ENCODE data around the gene CTSF. TPM values are rescaled to one million over a fixed set of nuclear protein-coding genes. Genes with fewer than 3 reads are reported as not detected.

The CTSF gene
- total and polyA plus RNA-seq, 4 donors: 6.6 to 39.6 (median 7.9) TPM

DNA sequence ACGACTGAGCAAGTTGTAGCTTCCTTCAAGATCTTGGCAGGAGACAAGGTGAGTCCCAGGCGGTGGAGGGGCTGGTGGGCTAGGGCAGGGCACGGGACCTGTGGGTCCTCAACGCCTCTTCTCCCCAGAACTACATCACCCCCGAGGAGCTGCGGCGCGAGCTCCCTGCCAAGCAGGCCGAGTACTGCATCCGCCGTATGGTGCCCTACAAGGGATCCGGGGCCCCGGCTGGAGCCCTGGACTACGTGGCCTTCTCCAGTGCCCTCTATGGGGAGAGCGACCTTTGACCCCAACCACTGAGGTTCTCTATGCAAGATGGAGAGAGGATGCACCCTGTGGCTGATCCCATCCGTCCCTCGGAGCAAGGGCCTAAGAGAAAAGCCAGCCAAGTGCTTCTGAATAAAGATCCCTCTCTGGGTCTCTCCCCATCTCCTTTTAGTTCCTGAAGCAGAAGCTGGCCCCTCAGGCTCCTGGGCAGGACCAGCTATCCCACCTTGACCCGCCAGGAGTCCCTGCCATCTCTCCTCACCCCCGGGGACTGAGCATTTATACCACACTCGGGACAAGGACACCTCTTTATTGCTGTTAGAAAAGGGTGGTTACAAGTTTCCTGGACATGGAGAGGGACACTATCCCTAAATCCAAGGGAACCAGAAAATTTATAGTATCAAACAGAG lies 5.4 kb downstream of the CTSF start:
- DNase-seq: no peak
- no peaks in the 10 kb centered on the region for H3K9me3 ChIP-seq (ENCODE audit: control insufficient read depth in 4 of 4, insufficient read depth in 3 of 4, low read length in 3 of 4)
- H3K27ac ChIP-seq (ENCODE audit: low read depth in 1 of 2, low read length in 1 of 2): no peak overlapping the region
- H3K36me3 ChIP-seq (ENCODE audit: control insufficient read depth in 4 of 4, insufficient read depth in 4 of 4, low read length in 4 of 4): peaks cover 0 to 2% (median 0%) of the 10 kb centered on the region in 4 donors
- no peak overlapping the region for H3K9ac ChIP-seq (ENCODE audit: insufficient read depth in 1 of 2, low read length in 2 of 2)
- 92 to 94% methylated on average over 20 of the region's 20 CpGs for WGBS, 2 donors
- no peak for ATAC-seq (ENCODE audit: insufficient read depth, low FRiP score)
- H3K27me3 ChIP-seq (ENCODE audit: control insufficient read depth in 3 of 3, insufficient read depth in 3 of 3, low read length in 2 of 3): peaks cover 0 to 9% (median 8%) of the 10 kb centered on the region in 3 donors
- TF ChIP-seq, protein P1, sequence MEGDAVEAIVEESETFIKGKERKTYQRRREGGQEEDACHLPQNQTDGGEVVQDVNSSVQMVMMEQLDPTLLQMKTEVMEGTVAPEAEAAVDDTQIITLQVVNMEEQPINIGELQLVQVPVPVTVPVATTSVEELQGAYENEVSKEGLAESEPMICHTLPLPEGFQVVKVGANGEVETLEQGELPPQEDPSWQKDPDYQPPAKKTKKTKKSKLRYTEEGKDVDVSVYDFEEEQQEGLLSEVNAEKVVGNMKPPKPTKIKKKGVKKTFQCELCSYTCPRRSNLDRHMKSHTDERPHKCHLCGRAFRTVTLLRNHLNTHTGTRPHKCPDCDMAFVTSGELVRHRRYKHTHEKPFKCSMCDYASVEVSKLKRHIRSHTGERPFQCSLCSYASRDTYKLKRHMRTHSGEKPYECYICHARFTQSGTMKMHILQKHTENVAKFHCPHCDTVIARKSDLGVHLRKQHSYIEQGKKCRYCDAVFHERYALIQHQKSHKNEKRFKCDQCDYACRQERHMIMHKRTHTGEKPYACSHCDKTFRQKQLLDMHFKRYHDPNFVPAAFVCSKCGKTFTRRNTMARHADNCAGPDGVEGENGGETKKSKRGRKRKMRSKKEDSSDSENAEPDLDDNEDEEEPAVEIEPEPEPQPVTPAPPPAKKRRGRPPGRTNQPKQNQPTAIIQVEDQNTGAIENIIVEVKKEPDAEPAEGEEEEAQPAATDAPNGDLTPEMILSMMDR (IDR thresholded peaks at IDR 0.05; ENCODE audit: control extremely low read depth, extremely low read depth): no peak
- H3K4me3 ChIP-seq: no peak overlapping the region
- peaks cover 0 to 8% (median 0%) of the 10 kb centered on the region in 5 donors for H3K4me1 ChIP-seq (ENCODE audit: control insufficient read depth in 5 of 5, insufficient read depth in 5 of 5, low read length in 5 of 5)

- peaks cover 0 to 15% (median 12%) of the 10 kb centered on the region in 3 donors for H3K27me3 ChIP-seq (ENCODE audit: control insufficient read depth in 3 of 3, insufficient read depth in 3 of 3, low read length in 2 of 3)
- H3K9me3 ChIP-seq (ENCODE audit: control insufficient read depth in 4 of 4, insufficient read depth in 3 of 4, low read length in 3 of 4): no peaks in the 10 kb centered on the region
- no peak overlapping the region for H3K9ac ChIP-seq (ENCODE audit: insufficient read depth in 1 of 2, low read length in 2 of 2)
- peaks cover 0 to 2% (median 0%) of the 10 kb centered on the region in 4 donors for H3K36me3 ChIP-seq (ENCODE audit: control insufficient read depth in 4 of 4, insufficient read depth in 4 of 4, low read length in 4 of 4)
- no peak for DNase-seq
- no peak for ATAC-seq (ENCODE audit: insufficient read depth, low FRiP score)
- TF ChIP-seq, protein P1 (IDR thresholded peaks at IDR 0.05; ENCODE audit: control extremely low read depth, extremely low read depth): no peak
- H3K27ac ChIP-seq (ENCODE audit: low read depth in 1 of 2, low read length in 1 of 2): no peak overlapping the region
- H3K4me1 ChIP-seq (ENCODE audit: control insufficient read depth in 5 of 5, insufficient read depth in 5 of 5, low read length in 5 of 5): peaks cover 0 to 4% (median 0%) of the 10 kb centered on the region in 5 donors
- no peak overlapping the region for H3K4me3 ChIP-seq
- 74 to 85% methylated on average over 2 of the region's 2 CpGs for WGBS, 2 donors
Observed at GRCh38 chr11:66562275-66562674, 6.1 kb downstream of the CTSF start.

DNA sequence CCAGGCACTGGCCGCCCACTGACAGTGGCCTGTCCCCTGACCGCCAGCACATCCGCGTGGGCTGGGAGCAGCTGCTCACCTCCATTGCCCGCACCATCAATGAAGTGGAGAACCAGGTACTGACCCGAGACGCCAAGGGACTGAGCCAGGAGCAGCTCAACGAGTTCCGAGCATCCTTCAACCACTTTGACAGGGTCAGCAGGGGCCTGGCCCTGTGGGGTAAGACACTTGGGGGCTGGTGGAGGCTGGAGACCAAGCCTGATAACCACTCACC lies 6.5 kb downstream of the CTSF start:
- H3K27ac ChIP-seq (ENCODE audit: low read depth in 1 of 2, low read length in 1 of 2): no peak overlapping the region
- TF ChIP-seq, protein P1 (IDR thresholded peaks at IDR 0.05; ENCODE audit: control extremely low read depth, extremely low read depth): no peak
- H3K9me3 ChIP-seq (ENCODE audit: control insufficient read depth in 4 of 4, insufficient read depth in 3 of 4, low read length in 3 of 4): no peaks in the 10 kb centered on the region
- no peak overlapping the region for H3K4me3 ChIP-seq
- no peak overlapping the region for H3K9ac ChIP-seq (ENCODE audit: insufficient read depth in 1 of 2, low read length in 2 of 2)
- ATAC-seq (ENCODE audit: insufficient read depth, low FRiP score): no peak
- peaks cover 0 to 15% (median 12%) of the 10 kb centered on the region in 3 donors for H3K27me3 ChIP-seq (ENCODE audit: control insufficient read depth in 3 of 3, insufficient read depth in 3 of 3, low read length in 2 of 3)
- H3K36me3 ChIP-seq (ENCODE audit: control insufficient read depth in 4 of 4, insufficient read depth in 4 of 4, low read length in 4 of 4): peaks cover 0 to under 1% (median 0%) of the 10 kb centered on the region in 4 donors
- WGBS, 2 donors: 91 to 96% methylated on average over 9 of the region's 9 CpGs
- H3K4me1 ChIP-seq (ENCODE audit: control insufficient read depth in 5 of 5, insufficient read depth in 5 of 5, low read length in 5 of 5): peaks cover 0 to 4% (median 0%) of the 10 kb centered on the region in 5 donors
- DNase-seq: no peak

Measured in lung (tissue), 12 donors.